ENCODE data around the gene HMGCL.
"Not testable (repeated sequence)": the region's sequence is repeated elsewhere in the genome, so short reads cannot be mapped to it uniquely, and the experiment has no call there.

Gene HMGCL

GRCh38 chr1:23788695-23789094, 36.5 kb downstream of the HMGCL start:
- Histone ChIP-seq H3K9me3 (ENCODE audit: control insufficient read depth, insufficient read depth, low read length) (no peaks in the 10 kb centered on the region), H3K9ac (ENCODE audit: low read depth, low read length) (no peak overlapping the region), H3K36me3 (ENCODE audit: insufficient read depth, low read length) (peaks cover 9% of the 10 kb centered on the region), H3K4me1 (ENCODE audit: insufficient read depth, low read length) (peaks cover 9% of the 10 kb centered on the region)

DNA sequence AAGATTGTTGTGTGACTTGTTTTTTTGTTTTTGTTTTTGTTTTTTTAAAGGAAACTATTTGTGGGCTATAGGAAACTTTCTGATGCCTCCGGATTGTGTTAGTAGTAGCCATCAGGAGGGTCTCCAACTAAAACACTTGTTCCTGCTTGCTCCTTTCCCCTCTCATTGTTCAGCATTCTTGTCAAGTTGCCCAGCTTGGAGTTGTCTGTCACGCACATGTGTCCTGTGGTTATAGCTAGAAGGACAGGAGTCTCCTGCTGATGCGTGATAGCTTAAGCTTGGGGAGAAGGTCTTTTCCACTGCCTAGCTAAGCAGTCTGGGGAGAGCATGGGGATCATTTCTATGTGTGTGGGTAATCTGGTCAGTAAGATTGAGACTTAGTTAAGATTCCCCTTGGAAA, 37.5 kb downstream of the HMGCL start:
- no peaks in the 10 kb centered on the region for H3K9me3 ChIP-seq (ENCODE audit: control insufficient read depth, insufficient read depth, low read length)
- peaks cover 9% of the 10 kb centered on the region for H3K4me1 ChIP-seq (ENCODE audit: insufficient read depth, low read length)
- no peak overlapping the region for H3K9ac ChIP-seq (ENCODE audit: low read depth, low read length)
- H3K36me3 ChIP-seq (ENCODE audit: insufficient read depth, low read length), result peaks cover 9% of the 10 kb centered on the region

GRCh38 chr1:23784846-23785245, 40.4 kb downstream of the HMGCL start:
- peaks cover 11% of the 10 kb centered on the region for H3K36me3 ChIP-seq (ENCODE audit: insufficient read depth, low read length)
- no peak overlapping the region for H3K9ac ChIP-seq (ENCODE audit: low read depth, low read length)

GRCh38 chr1:23783141-23783540, 42.1 kb downstream of the HMGCL start:
- not testable (repeated sequence) for H3K4me1 ChIP-seq (ENCODE audit: insufficient read depth, low read length); H3K9me3 ChIP-seq (ENCODE audit: control insufficient read depth, insufficient read depth, low read length); H3K9ac ChIP-seq (ENCODE audit: low read depth, low read length)
- peaks cover 11% of the 10 kb centered on the region for H3K36me3 ChIP-seq (ENCODE audit: insufficient read depth, low read length)

More at GRCh38 chr1:23784846-23785245, 40.4 kb downstream of the HMGCL start:
- no peaks in the 10 kb centered on the region for H3K9me3 ChIP-seq (ENCODE audit: control insufficient read depth, insufficient read depth, low read length)
- peaks cover 4% of the 10 kb centered on the region; the same call in 1 of the 2 replicates for H3K4me1 ChIP-seq (ENCODE audit: insufficient read depth, low read length)

DNA sequence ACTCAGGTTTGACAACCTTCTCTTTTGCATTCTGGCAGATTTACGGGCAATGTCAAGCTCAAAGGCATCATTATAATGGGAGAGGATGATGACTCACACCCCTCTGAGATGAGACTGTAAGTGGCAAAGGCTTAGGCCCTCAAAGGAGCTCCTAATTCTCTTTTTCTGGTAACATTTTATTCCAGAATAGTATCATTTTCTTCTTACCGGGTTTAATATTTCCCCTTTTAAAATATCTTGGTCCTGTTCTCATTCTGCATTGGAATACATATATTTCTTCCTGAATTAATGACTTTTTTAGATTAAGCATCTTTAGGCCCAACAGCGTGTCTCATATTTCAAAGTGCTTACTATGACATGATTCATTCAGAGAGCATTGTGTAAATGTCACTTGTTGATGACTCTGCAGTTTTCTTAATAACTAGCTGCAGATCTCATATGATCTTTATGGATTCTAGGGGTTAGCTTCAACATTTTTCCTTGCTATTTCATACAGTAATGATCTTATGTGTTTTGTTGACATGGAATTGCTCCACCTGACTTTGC, 45.3 kb downstream of the HMGCL start:
- Histone ChIP-seq H3K9ac (ENCODE audit: low read depth, low read length) (no peak overlapping the region), H3K4me1 (ENCODE audit: insufficient read depth, low read length) (peaks cover 9% of the 10 kb centered on the region), H3K9me3 (ENCODE audit: control insufficient read depth, insufficient read depth, low read length) (no peaks in the 10 kb centered on the region), H3K36me3 (ENCODE audit: insufficient read depth, low read length) (peaks cover 2% of the 10 kb centered on the region; the same call in 1 of the 2 replicates)

GRCh38 chr1:23777979-23778814, 47.0 kb downstream of the HMGCL start, which contains the start of gene PITHD1:
Gene PITHD1 (plus strand): TSS chr1:23778418. CDS start chr1:23778516, 98 bp downstream.
- H3K9me3 ChIP-seq (ENCODE audit: control insufficient read depth, insufficient read depth, low read length), result no peaks in the 10 kb centered on the region
- H3K9ac ChIP-seq (ENCODE audit: low read depth, low read length), result peak within 1 kb of the TSS; percentile 95
- peaks cover 9% of the 10 kb centered on the region for H3K4me1 ChIP-seq (ENCODE audit: insufficient read depth, low read length)
- peaks cover 2% of the 10 kb centered on the region; the same call in 1 of the 2 replicates for H3K36me3 ChIP-seq (ENCODE audit: insufficient read depth, low read length)

DNA sequence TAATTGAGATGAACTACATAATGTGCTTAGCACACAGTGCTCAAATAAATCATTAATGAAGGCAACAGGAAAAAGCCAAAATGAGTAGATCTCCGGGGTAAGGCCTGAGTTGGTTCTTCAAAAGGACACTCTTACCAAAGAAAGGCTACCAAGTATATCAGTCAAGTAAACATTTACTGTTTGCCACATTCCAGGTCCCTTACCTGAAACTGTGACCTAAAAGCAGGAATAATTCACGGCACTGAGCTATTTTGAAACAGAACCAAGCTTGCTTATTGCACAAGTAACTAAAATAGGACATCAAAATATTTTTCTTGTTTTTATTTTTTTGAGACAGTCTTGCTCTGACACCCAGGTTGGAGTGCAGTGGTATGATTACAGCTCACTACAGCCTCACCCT, 49.0 kb downstream of the HMGCL start:
- H3K4me1 ChIP-seq (ENCODE audit: insufficient read depth, low read length), result peaks cover 9% of the 10 kb centered on the region
- no peaks in the 10 kb centered on the region for H3K9me3 ChIP-seq (ENCODE audit: control insufficient read depth, insufficient read depth, low read length)
- no peak overlapping the region for H3K9ac ChIP-seq (ENCODE audit: low read depth, low read length)
- peaks cover 2% of the 10 kb centered on the region; the same call in 1 of the 2 replicates for H3K36me3 ChIP-seq (ENCODE audit: insufficient read depth, low read length)

DNA sequence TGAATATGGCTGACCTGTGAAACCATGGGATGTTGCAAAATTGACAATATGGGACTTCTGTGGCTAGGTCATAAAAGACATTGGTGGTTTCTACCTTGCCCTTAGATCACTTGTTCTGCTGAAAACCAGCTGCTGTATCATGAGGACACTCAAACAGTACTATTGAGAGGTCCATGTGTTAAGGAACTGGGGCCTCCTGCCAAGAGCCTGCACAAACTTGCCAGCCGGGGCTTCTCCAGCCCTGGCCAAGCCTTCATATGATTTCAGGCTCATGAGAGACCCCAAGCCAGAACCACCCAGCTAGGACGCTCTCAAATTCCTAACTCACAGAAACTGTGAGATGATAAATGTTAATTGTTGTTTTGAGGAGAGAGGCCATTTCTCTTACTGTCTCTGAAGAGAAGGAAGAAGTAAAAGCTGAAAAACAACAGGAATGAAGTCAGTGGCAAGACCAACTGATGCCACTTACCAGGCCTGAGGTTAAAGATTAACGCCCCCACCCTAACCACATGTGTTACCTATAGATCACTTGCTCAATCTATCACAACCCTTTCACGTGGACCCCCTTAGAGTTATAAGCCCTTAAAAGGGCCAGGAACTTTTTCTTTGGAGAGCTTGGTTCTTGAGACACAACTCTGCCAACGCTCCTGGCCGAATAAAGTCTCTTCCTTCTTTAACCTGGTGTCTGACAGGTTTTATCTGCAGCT, 50.9 kb downstream of the HMGCL start:
- H3K36me3 ChIP-seq (ENCODE audit: insufficient read depth, low read length), result peaks cover 2% of the 10 kb centered on the region; the same call in 1 of the 2 replicates
- no peaks in the 10 kb centered on the region for H3K9me3 ChIP-seq (ENCODE audit: control insufficient read depth, insufficient read depth, low read length)
- peaks cover 5% of the 10 kb centered on the region for H3K4me1 ChIP-seq (ENCODE audit: insufficient read depth, low read length)
- no peak overlapping the region for H3K9ac ChIP-seq (ENCODE audit: low read depth, low read length)

DNA sequence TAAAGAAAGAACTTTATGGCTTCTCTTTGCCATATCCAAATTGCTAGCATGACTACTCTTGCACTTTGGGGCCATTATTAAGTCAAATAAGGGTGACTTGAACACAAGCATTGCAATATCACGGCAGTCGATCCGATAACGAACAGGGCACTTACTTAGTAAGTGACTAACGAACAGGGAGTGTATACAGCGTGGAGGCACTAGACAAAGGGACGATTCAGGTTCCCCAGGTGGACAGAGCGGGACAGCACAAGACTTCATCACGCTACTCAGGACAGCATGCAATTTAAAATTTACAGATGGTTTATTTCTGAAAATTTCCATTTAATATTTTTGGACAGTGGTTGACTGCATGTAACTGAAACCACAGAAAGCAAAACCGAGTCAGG, 52.4 kb downstream of the HMGCL start:
- Histone ChIP-seq H3K4me1 (ENCODE audit: insufficient read depth, low read length) (no peaks in the 10 kb centered on the region), H3K9me3 (ENCODE audit: control insufficient read depth, insufficient read depth, low read length) (no peaks in the 10 kb centered on the region), H3K9ac (ENCODE audit: low read depth, low read length) (no peak overlapping the region)

DNA sequence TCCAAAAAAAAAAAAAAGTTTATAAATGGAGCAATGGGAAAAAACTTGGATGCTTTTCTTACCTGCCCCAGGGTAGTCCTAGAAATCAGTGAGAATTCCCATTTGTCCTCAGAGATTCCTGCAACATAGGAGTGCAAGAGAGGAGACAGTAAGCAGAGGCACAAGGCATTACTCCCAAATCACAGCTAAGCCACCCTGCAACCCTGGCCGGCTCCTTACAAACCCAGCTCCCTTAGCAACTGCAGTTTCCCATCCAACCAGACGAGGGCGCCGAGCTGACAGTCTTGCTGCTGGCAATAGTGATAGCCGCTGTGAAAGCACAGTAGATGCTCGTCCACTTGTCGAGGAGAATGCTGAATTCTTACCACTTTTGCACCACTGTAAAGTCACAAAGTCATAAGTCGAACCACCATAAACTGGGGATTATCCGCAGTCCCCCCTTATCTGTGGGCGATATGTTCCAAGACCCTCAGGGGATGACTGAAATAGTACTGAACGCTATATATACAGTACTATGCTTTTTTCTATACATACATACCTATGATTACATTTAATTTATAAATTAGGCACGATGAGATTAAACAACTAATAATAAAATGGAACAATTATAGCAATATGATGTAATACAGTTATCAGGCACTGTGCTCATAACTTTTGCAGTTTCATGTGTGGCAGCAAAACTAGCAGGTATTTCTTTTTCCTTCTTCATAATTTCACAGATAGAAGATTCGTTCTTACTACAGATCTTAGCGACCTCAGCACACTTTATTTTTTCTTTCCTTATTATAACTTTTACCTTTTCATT, 53.0 kb downstream of the HMGCL start:
- no peak overlapping the region for H3K9ac ChIP-seq (ENCODE audit: low read depth, low read length)

More for the DNA sequence above, 52.4 kb downstream of the HMGCL start:
- peaks cover 4% of the 10 kb centered on the region; the same call in 1 of the 2 replicates for H3K36me3 ChIP-seq (ENCODE audit: insufficient read depth, low read length)

GRCh38 chr1:23768733-23769132, 56.5 kb downstream of the HMGCL start:
- Histone ChIP-seq H3K4me1 (ENCODE audit: insufficient read depth, low read length) (no peaks in the 10 kb centered on the region), H3K36me3 (ENCODE audit: insufficient read depth, low read length) (peaks cover 7% of the 10 kb centered on the region; the same call in 1 of the 2 replicates), H3K9me3 (ENCODE audit: control insufficient read depth, insufficient read depth, low read length) (no peaks in the 10 kb centered on the region), H3K9ac (ENCODE audit: low read depth, low read length) (no peak overlapping the region)

More for the DNA sequence above, 53.0 kb downstream of the HMGCL start:
- H3K9me3 ChIP-seq (ENCODE audit: control insufficient read depth, insufficient read depth, low read length), result no peaks in the 10 kb centered on the region
- no peaks in the 10 kb centered on the region for H3K4me1 ChIP-seq (ENCODE audit: insufficient read depth, low read length)
- H3K36me3 ChIP-seq (ENCODE audit: insufficient read depth, low read length), result peaks cover 7% of the 10 kb centered on the region; the same call in 1 of the 2 replicates

GRCh38 chr1:23763041-23763577, 62.1 kb downstream of the HMGCL start:
- Histone ChIP-seq H3K36me3 (ENCODE audit: insufficient read depth, low read length) (peaks cover 28% of the 10 kb centered on the region), H3K9ac (ENCODE audit: low read depth, low read length) (no peak overlapping the region)

GRCh38 chr1:23759277-23759676, 66.0 kb downstream of the HMGCL start:
- H3K4me1 ChIP-seq (ENCODE audit: insufficient read depth, low read length), result no peaks in the 10 kb centered on the region
- no peak overlapping the region for H3K9ac ChIP-seq (ENCODE audit: low read depth, low read length)
- H3K9me3 ChIP-seq (ENCODE audit: control insufficient read depth, insufficient read depth, low read length), result no peaks in the 10 kb centered on the region
- peaks cover 54% of the 10 kb centered on the region for H3K36me3 ChIP-seq (ENCODE audit: insufficient read depth, low read length)

More at GRCh38 chr1:23763041-23763577, 62.1 kb downstream of the HMGCL start:
- H3K4me1 ChIP-seq (ENCODE audit: insufficient read depth, low read length), result no peaks in the 10 kb centered on the region
- H3K9me3 ChIP-seq (ENCODE audit: control insufficient read depth, insufficient read depth, low read length), result no peaks in the 10 kb centered on the region
